Measurements from ENCODE around the gene POLD1. TPM values are rescaled to one million over a fixed set of nuclear protein-coding genes. Genes with fewer than 3 reads are reported as not detected.
"Not testable (repeated sequence)": the region's sequence is repeated elsewhere in the genome, so short reads cannot be mapped to it uniquely, and the experiment has no call there.

POLD1 gene
- total and polyA plus RNA-seq, 2 experiments from 2014 or later, result 18.2 to 32.6 TPM

DNA sequence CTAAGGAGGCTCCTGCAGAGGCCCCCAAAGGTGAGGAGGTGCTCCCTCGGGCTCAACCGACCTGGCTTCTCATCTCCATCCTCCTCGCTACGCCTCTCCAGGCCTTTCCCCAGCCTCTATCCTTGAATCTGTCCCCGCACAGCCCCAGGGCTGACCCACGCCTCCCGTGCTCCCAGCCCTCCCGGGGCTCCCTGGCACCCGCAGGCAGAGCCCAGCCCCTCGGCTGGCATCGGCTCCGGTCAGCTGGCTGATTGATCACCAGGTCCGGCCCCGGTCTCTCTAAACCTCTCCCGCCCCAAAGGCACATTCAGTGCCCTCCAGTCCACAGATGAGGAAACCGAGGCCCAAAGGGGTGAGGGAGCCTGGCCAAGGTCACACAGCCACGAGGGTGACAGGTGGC, 51.1 kb downstream of the POLD1 start:
- TF ChIP-seq EZH2phosphoT487 (IDR thresholded peaks at IDR 0.05; ENCODE audit: low read depth, severe bottlenecking, unreplicated experiment) (no peak), EZH2 (IDR thresholded peaks at IDR 0.05; ENCODE audit: borderline replicate concordance) (no peak)
- TF ChIP-seq, protein P1, sequence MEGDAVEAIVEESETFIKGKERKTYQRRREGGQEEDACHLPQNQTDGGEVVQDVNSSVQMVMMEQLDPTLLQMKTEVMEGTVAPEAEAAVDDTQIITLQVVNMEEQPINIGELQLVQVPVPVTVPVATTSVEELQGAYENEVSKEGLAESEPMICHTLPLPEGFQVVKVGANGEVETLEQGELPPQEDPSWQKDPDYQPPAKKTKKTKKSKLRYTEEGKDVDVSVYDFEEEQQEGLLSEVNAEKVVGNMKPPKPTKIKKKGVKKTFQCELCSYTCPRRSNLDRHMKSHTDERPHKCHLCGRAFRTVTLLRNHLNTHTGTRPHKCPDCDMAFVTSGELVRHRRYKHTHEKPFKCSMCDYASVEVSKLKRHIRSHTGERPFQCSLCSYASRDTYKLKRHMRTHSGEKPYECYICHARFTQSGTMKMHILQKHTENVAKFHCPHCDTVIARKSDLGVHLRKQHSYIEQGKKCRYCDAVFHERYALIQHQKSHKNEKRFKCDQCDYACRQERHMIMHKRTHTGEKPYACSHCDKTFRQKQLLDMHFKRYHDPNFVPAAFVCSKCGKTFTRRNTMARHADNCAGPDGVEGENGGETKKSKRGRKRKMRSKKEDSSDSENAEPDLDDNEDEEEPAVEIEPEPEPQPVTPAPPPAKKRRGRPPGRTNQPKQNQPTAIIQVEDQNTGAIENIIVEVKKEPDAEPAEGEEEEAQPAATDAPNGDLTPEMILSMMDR (IDR thresholded peaks at IDR 0.05; ENCODE audit: poor library complexity), result no peak
- H3K4me1 ChIP-seq (ENCODE audit: insufficient read depth), result peaks cover 4% of the 10 kb centered on the region
- no peaks in the 10 kb centered on the region for H3K9me3 ChIP-seq (ENCODE audit: low read depth)
- H4K20me1 ChIP-seq (ENCODE audit: insufficient read depth, poor library complexity, severe bottlenecking), result no peaks in the 10 kb centered on the region
- no peaks in the 10 kb centered on the region for H3K9me2 ChIP-seq (replicated peaks; ENCODE audit: insufficient read depth)
- H3K4me3 ChIP-seq, result no peak overlapping the region
- no peak overlapping the region for H3K4me2 ChIP-seq
- no peaks in the 10 kb centered on the region for H3K36me3 ChIP-seq (replicated peaks; ENCODE audit: insufficient read depth, low read depth)
- no peak overlapping the region for H2AFZ ChIP-seq
- H3K79me2 ChIP-seq, result no peaks in the 10 kb centered on the region
- 89% methylated on average over 10 of the region's 17 CpGs for WGBS (ENCODE audit: low lambda C conversion rate, missing lambda C conversion rate)
- H3K27ac ChIP-seq, result no peak overlapping the region
- peaks cover 7% of the 10 kb centered on the region for H3K27me3 ChIP-seq
- no peak for DNase-seq (ENCODE audit: low spot score)

DNA sequence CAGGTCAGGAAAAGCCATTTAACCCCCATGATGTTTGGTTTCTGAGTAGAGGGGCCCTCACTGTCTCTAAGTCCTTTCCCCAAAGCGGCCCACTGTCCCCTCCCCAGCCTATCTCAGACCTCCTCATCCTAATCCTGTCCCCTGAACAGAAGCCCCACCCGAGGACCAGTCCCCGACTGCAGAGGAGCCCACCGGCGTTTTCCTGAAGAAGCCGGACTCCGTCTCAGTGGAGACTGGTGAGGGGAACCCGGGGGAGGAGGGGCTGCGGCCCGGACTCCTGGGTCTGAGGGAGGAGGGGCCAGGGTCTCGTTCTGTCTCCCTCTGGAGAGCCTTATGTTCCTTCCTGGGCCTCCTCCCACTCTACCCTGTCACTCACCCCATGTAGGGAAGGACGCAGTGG, 51.5 kb downstream of the POLD1 start:
- no peaks in the 10 kb centered on the region for H3K9me2 ChIP-seq (replicated peaks; ENCODE audit: insufficient read depth)
- peaks cover 4% of the 10 kb centered on the region for H3K4me1 ChIP-seq (ENCODE audit: insufficient read depth)
- H4K20me1 ChIP-seq (ENCODE audit: insufficient read depth, poor library complexity, severe bottlenecking), result no peaks in the 10 kb centered on the region
- no peak overlapping the region for H3K4me3 ChIP-seq
- 92% methylated on average over 11 of the region's 12 CpGs for WGBS (ENCODE audit: low lambda C conversion rate, missing lambda C conversion rate)
- no peak overlapping the region for H3K27ac ChIP-seq
- no peak for TF ChIP-seq EZH2phosphoT487 (IDR thresholded peaks at IDR 0.05; ENCODE audit: low read depth, severe bottlenecking, unreplicated experiment)
- no peak for TF ChIP-seq EZH2 (IDR thresholded peaks at IDR 0.05; ENCODE audit: borderline replicate concordance)
- TF ChIP-seq, protein P1 (IDR thresholded peaks at IDR 0.05; ENCODE audit: poor library complexity), result no peak
- no peaks in the 10 kb centered on the region for H3K79me2 ChIP-seq
- H3K4me2 ChIP-seq, result no peak overlapping the region
- no peaks in the 10 kb centered on the region for H3K9me3 ChIP-seq (ENCODE audit: low read depth)
- no peak overlapping the region for H2AFZ ChIP-seq
- no peaks in the 10 kb centered on the region for H3K36me3 ChIP-seq (replicated peaks; ENCODE audit: insufficient read depth, low read depth)
- no peak for DNase-seq (ENCODE audit: low spot score)
- H3K27me3 ChIP-seq, result peaks cover 5% of the 10 kb centered on the region

DNA sequence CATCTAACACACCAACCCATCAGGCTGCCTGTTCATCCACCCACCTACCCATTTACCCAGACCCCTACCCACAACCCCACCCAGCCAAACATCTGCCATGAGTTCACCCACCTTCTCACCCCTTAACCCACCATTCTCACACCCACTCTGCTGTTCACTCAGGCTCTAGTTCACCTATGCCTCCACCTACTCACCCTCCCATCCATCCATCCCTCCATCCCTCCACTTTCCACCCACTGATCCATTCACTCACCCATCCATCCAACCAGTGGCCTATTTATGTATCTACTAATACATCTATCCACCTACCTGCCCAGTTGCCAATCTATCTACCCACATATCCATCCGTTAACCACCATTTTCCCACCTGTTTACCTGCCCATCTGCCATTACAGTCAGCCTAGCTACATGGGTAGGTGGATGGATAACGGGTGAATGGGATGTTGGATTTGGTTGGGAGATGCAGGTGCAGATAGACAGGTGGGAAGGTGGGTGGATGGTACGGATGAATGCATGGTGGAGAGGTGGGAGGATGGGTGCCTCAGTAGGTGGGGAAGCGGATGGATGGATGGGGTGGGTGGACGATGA, 53.8 kb downstream of the POLD1 start:
- TF ChIP-seq EZH2 (IDR thresholded peaks at IDR 0.05; ENCODE audit: borderline replicate concordance) (no peak), EZH2phosphoT487 (IDR thresholded peaks at IDR 0.05; ENCODE audit: low read depth, severe bottlenecking, unreplicated experiment) (no peak)
- TF ChIP-seq, protein P1 (IDR thresholded peaks at IDR 0.05; ENCODE audit: poor library complexity), result no peak
- no peak for DNase-seq (ENCODE audit: low spot score)
- WGBS (ENCODE audit: low lambda C conversion rate, missing lambda C conversion rate), result 94% methylated on average over 5 of the region's 5 CpGs
- Histone ChIP-seq H3K9me3 (ENCODE audit: low read depth) (no peaks in the 10 kb centered on the region), H3K4me3 (no peak overlapping the region), H3K4me1 (ENCODE audit: insufficient read depth) (no peaks in the 10 kb centered on the region), H2AFZ (no peak overlapping the region), H3K27me3 (no peaks in the 10 kb centered on the region), H3K36me3 (replicated peaks; ENCODE audit: insufficient read depth, low read depth) (no peaks in the 10 kb centered on the region), H4K20me1 (ENCODE audit: insufficient read depth, poor library complexity, severe bottlenecking) (no peaks in the 10 kb centered on the region), H3K9me2 (replicated peaks; ENCODE audit: insufficient read depth) (no peaks in the 10 kb centered on the region), H3K27ac (no peak overlapping the region), H3K79me2 (no peaks in the 10 kb centered on the region), H3K4me2 (no peak overlapping the region)

DNA sequence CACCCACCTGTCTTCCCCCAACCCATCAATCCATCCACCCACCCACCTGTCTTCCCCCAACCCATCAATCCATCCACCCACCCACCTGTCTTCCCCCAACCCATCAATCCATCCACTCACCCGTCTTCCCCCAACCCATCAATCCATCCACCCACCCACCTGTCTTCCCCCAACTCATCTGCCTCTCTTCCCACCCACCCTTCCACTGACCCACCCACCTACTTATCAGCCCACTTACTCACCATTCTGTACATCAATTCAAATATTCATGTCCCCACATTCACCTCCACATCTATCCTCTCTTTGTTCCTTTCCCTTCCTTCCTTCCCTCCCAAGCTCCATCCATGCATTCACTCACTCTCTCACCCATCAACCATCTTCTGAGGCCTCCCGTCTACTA, 55.0 kb downstream of the POLD1 start:
- 100% methylated on average over 1 of the region's 2 CpGs for WGBS (ENCODE audit: low lambda C conversion rate, missing lambda C conversion rate)
- H3K27me3 ChIP-seq; DNase-seq (ENCODE audit: low spot score); H3K27ac ChIP-seq; H3K36me3 ChIP-seq (replicated peaks; ENCODE audit: insufficient read depth, low read depth); H4K20me1 ChIP-seq (ENCODE audit: insufficient read depth, poor library complexity, severe bottlenecking); H3K9me3 ChIP-seq (ENCODE audit: low read depth); H3K4me3 ChIP-seq; H3K79me2 ChIP-seq; H3K4me2 ChIP-seq; H3K9me2 ChIP-seq (replicated peaks; ENCODE audit: insufficient read depth); H2AFZ ChIP-seq; H3K4me1 ChIP-seq (ENCODE audit: insufficient read depth): not testable (repeated sequence)

Data from hepatocyte (in vitro differentiated cells).